ENCODE data around the gene SBF2. TPM values are rescaled to one million over a fixed set of nuclear protein-coding genes. Genes with fewer than 3 reads are reported as not detected.
"Not testable (repeated sequence)": the region's sequence is repeated elsewhere in the genome, so short reads cannot be mapped to it uniquely, and the experiment has no call there.

SBF2 gene
- total RNA-seq, 1 donor from 2014 or later = 5.3 TPM

GRCh38 chr11:10092426-10092825 lies 201.6 kb downstream of the SBF2 start:
- no peak overlapping the region for H3K4me3 Mint-ChIP-seq
- DNase-seq (ENCODE audit: low spot score) = no peak
- no peaks in the 10 kb centered on the region for H3K27me3 Mint-ChIP-seq (ENCODE audit: insufficient read depth)
- H3K27ac Mint-ChIP-seq = no peak overlapping the region
- peaks cover under 1% of the 10 kb centered on the region for H3K9me3 Mint-ChIP-seq
- intact Hi-C loops (cut with micrococcal nuclease) = no loop called here
- peaks cover 9% of the 10 kb centered on the region for H3K4me1 Mint-ChIP-seq (ENCODE audit: low read depth)
- H3K36me3 Mint-ChIP-seq (ENCODE audit: low read depth) = no peaks in the 10 kb centered on the region

GRCh38 chr11:10091314-10092045 lies 202.5 kb downstream of the SBF2 start:
- H3K9me3 Mint-ChIP-seq = no peaks in the 10 kb centered on the region
- intact Hi-C loops (cut with micrococcal nuclease) = no loop called here
- no peak overlapping the region for H3K27ac Mint-ChIP-seq
- no peak overlapping the region for H3K4me3 Mint-ChIP-seq
- DNase-seq (ENCODE audit: low spot score) = no peak
- H3K36me3 Mint-ChIP-seq (ENCODE audit: low read depth) = no peaks in the 10 kb centered on the region
- no peaks in the 10 kb centered on the region for H3K27me3 Mint-ChIP-seq (ENCODE audit: insufficient read depth)
- peaks cover 9% of the 10 kb centered on the region for H3K4me1 Mint-ChIP-seq (ENCODE audit: low read depth)

- H3K36me3 Mint-ChIP-seq (ENCODE audit: low read depth); H3K27ac Mint-ChIP-seq; H3K27me3 Mint-ChIP-seq (ENCODE audit: insufficient read depth); DNase-seq (ENCODE audit: low spot score); H3K4me1 Mint-ChIP-seq (ENCODE audit: low read depth); H3K4me3 Mint-ChIP-seq; H3K9me3 Mint-ChIP-seq; intact Hi-C loops (cut with micrococcal nuclease): not testable (repeated sequence)
Observed at GRCh38 chr11:10087923-10088225, 206.1 kb downstream of the SBF2 start.

GRCh38 chr11:10087186-10087922 lies 206.7 kb downstream of the SBF2 start:
- Mint-ChIP-seq H3K27me3 (ENCODE audit: insufficient read depth) (peaks cover 2% of the 10 kb centered on the region), H3K4me1 (ENCODE audit: low read depth) (peaks cover 9% of the 10 kb centered on the region), H3K27ac (no peak overlapping the region), H3K4me3 (no peak overlapping the region), H3K36me3 (ENCODE audit: low read depth) (no peaks in the 10 kb centered on the region), H3K9me3 (peaks cover 8% of the 10 kb centered on the region)
- no peak for DNase-seq (ENCODE audit: low spot score)
- intact Hi-C loops (cut with micrococcal nuclease) = no loop called here

GRCh38 chr11:10080138-10080537 lies 213.9 kb downstream of the SBF2 start:
- Mint-ChIP-seq H3K27me3 (ENCODE audit: insufficient read depth) (no peaks in the 10 kb centered on the region), H3K4me1 (ENCODE audit: low read depth) (no peaks in the 10 kb centered on the region), H3K27ac (no peak overlapping the region), H3K36me3 (ENCODE audit: low read depth) (peaks cover 2% of the 10 kb centered on the region), H3K9me3 (peaks cover 42% of the 10 kb centered on the region), H3K4me3 (no peak overlapping the region)
- intact Hi-C loops (cut with micrococcal nuclease) = no loop called here
- DNase-seq (ENCODE audit: low spot score) = no peak

- intact Hi-C loops (cut with micrococcal nuclease) = loop anchor here (1.0 to 5.0 kb wide), 3 partner anchors 216 to 318 kb away; partner anchors contain the start of gene ADM
- Mint-ChIP-seq H3K27me3 (ENCODE audit: insufficient read depth) (no peaks in the 10 kb centered on the region), H3K36me3 (ENCODE audit: low read depth) (peaks cover 2% of the 10 kb centered on the region)
Observed at GRCh38 chr11:10076458-10077141, 217.4 kb downstream of the SBF2 start.

GRCh38 chr11:10075141-10075540 lies 218.9 kb downstream of the SBF2 start:
- no peak overlapping the region for H3K4me3 Mint-ChIP-seq
- peaks cover 2% of the 10 kb centered on the region for H3K36me3 Mint-ChIP-seq (ENCODE audit: low read depth)
- peaks cover 24% of the 10 kb centered on the region for H3K9me3 Mint-ChIP-seq
- no peaks in the 10 kb centered on the region for H3K4me1 Mint-ChIP-seq (ENCODE audit: low read depth)
- DNase-seq (ENCODE audit: low spot score) = no peak
- H3K27me3 Mint-ChIP-seq (ENCODE audit: insufficient read depth) = no peaks in the 10 kb centered on the region
- no peak overlapping the region for H3K27ac Mint-ChIP-seq
- intact Hi-C loops (cut with micrococcal nuclease) = loop anchor here (5.0 kb wide), 1 partner anchor 232 kb away; the partner anchor contains the start of gene ADM

More at GRCh38 chr11:10076458-10077141, 217.4 kb downstream of the SBF2 start:
- DNase-seq (ENCODE audit: low spot score) = peak; percentile 10
- peaks cover 29% of the 10 kb centered on the region for H3K9me3 Mint-ChIP-seq
- no peaks in the 10 kb centered on the region for H3K4me1 Mint-ChIP-seq (ENCODE audit: low read depth)
- no peak overlapping the region for H3K4me3 Mint-ChIP-seq
- no peak overlapping the region for H3K27ac Mint-ChIP-seq

GRCh38 chr11:10072841-10073240 lies 221.2 kb downstream of the SBF2 start:
- H3K4me1 Mint-ChIP-seq (ENCODE audit: low read depth) = no peaks in the 10 kb centered on the region
- DNase-seq (ENCODE audit: low spot score) = no peak
- H3K4me3 Mint-ChIP-seq = no peak overlapping the region
- H3K27me3 Mint-ChIP-seq (ENCODE audit: insufficient read depth) = no peaks in the 10 kb centered on the region
- H3K36me3 Mint-ChIP-seq (ENCODE audit: low read depth) = no peaks in the 10 kb centered on the region
- intact Hi-C loops (cut with micrococcal nuclease) = no loop called here
- peaks cover 5% of the 10 kb centered on the region for H3K9me3 Mint-ChIP-seq
- H3K27ac Mint-ChIP-seq = no peak overlapping the region

- H3K9me3 Mint-ChIP-seq = peaks cover 4% of the 10 kb centered on the region
- no peaks in the 10 kb centered on the region for H3K4me1 Mint-ChIP-seq (ENCODE audit: low read depth)
- no peaks in the 10 kb centered on the region for H3K27me3 Mint-ChIP-seq (ENCODE audit: insufficient read depth)
- no peaks in the 10 kb centered on the region for H3K36me3 Mint-ChIP-seq (ENCODE audit: low read depth)
- H3K4me3 Mint-ChIP-seq = no peak overlapping the region
- no peak for DNase-seq (ENCODE audit: low spot score)
- no peak overlapping the region for H3K27ac Mint-ChIP-seq
- intact Hi-C loops (cut with micrococcal nuclease) = no loop called here
Observed at GRCh38 chr11:10072142-10072541, 221.9 kb downstream of the SBF2 start.

- Mint-ChIP-seq H3K9me3 (peaks cover 5% of the 10 kb centered on the region), H3K4me1 (ENCODE audit: low read depth) (no peaks in the 10 kb centered on the region), H3K27me3 (ENCODE audit: insufficient read depth) (peaks cover 2% of the 10 kb centered on the region), H3K4me3 (no peak overlapping the region), H3K36me3 (ENCODE audit: low read depth) (no peaks in the 10 kb centered on the region), H3K27ac (no peak overlapping the region)
- DNase-seq (ENCODE audit: low spot score) = no peak
- intact Hi-C loops (cut with micrococcal nuclease) = no loop called here
Observed at GRCh38 chr11:10067629-10068300, 226.3 kb downstream of the SBF2 start.

- Mint-ChIP-seq H3K36me3 (ENCODE audit: low read depth) (no peaks in the 10 kb centered on the region), H3K27me3 (ENCODE audit: insufficient read depth) (peaks cover 2% of the 10 kb centered on the region), H3K4me3 (no peak overlapping the region), H3K27ac (no peak overlapping the region), H3K4me1 (ENCODE audit: low read depth) (no peaks in the 10 kb centered on the region), H3K9me3 (peaks cover 13% of the 10 kb centered on the region)
- intact Hi-C loops (cut with micrococcal nuclease) = no loop called here
- no peak for DNase-seq (ENCODE audit: low spot score)
Observed at GRCh38 chr11:10066441-10066840, 227.6 kb downstream of the SBF2 start.

- H3K27me3 Mint-ChIP-seq (ENCODE audit: insufficient read depth) = peaks cover 2% of the 10 kb centered on the region
- intact Hi-C loops (cut with micrococcal nuclease) = no loop called here
- no peaks in the 10 kb centered on the region for H3K36me3 Mint-ChIP-seq (ENCODE audit: low read depth)
- no peak overlapping the region for H3K4me3 Mint-ChIP-seq
- H3K4me1 Mint-ChIP-seq (ENCODE audit: low read depth) = no peaks in the 10 kb centered on the region
- no peak for DNase-seq (ENCODE audit: low spot score)
- peaks cover 11% of the 10 kb centered on the region for H3K9me3 Mint-ChIP-seq
- H3K27ac Mint-ChIP-seq = no peak overlapping the region
Observed at GRCh38 chr11:10064828-10065227, 229.2 kb downstream of the SBF2 start.
